GM21619 (cell line): ENCODE measurements around the gene SMYD3.

Source experiments
- ATAC-seq: cut with Tn5 transposase; IDR thresholded peaks from one replicate; pipeline ENCODE4 v1.9.1; 2021; ENCODE audit not compliant: unreplicated experiment

The SMYD3 gene

GRCh38 chr1:246417813-246418564, 89.1 kb downstream of the SMYD3 start:
- ATAC-seq: peak; percentile 68

DNA sequence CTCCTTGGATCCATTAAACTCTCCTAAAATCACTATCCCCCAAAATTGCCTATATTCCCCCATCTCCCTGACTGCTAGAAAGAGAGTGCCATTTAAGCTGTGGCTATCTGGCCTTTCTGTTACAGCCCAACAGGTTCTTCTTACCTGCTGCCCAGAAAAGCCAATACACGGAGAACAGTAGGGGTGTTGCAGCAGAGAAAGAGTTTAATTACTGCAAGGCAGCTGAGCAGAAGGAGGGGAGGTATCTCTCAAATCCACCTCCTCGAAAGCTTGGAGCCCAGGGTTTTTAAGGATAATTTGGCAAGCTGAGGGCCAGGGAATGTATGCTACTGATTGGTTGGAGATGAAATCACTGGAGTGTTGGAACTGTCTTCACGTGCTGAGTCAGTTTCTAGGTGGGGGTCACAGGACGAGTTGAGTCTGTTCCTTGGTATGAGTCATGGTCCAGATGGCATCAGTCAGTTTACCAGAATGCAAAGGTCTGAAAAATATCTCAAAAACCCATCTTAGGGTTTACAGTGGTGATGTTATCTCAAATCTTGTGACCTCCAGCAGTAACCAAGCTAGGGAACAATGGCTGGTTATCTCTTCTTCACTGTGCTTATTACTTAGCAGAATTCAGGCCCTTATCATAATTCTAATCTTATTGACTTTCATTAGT, 89.8 kb downstream of the SMYD3 start:
- peak; percentile 24 for ATAC-seq

DNA sequence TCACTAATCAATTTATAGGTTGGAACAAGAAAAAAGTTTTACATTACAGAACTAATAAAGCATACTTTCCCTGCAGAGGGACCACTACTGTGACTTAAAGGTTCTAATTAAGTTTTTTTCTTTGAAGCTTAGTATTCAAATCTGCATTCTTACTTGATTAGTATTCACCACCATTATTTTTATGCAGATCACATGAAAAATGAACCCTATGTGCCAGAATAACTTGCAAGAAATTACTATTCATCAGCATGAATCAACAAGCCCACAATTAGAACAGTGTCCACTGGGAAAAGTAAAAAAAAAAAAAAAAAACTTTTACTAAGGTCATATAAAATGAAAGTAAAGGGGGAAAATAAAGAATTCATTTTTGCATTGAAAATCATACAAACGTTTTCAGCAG, 90.8 kb downstream of the SMYD3 start:
- ATAC-seq: no peak

DNA sequence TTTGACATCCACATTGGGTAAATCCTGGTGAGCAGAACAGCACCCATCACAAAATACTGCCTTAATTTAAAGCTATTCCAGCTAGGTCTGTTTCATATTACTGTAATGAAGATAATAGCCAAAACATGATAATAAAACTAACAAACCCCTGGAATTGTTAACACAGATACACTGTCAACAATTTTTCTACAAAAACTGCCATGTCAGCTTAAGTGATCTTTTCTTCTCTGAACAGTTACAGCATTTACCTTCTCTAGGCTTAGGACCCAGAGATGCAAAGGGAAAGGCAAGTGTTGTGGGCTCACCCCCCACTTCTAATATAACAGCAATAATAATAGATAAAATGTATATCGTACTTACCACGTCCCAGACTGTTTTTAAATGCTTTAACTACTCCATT, 92.1 kb downstream of the SMYD3 start:
- ATAC-seq: no peak

GRCh38 chr1:246413430-246413829, 93.6 kb downstream of the SMYD3 start:
- no peak for ATAC-seq

GRCh38 chr1:246404078-246404477, 103.0 kb downstream of the SMYD3 start:
- no peak for ATAC-seq

GRCh38 chr1:246398126-246398813, 108.8 kb downstream of the SMYD3 start:
- ATAC-seq: no peak

DNA sequence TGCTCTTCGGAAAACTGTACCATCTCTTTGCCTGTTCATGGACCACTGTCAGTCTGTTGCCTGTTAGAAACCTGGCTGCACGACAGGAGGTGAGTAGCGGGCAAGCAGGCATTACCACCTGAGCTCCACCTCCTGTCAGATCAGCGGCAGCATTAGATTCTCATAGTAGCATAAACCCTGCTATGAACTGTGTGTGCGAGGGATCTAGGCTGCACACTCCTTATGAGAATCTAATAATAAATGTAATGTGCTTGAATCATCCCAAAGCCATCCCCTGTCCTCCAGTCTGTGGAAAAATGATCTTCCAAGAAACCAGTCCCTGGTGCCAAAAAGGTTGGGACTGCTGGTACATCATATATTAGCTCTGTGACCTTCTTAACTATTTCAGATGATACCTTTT, 110.0 kb downstream of the SMYD3 start:
- no peak for ATAC-seq

GRCh38 chr1:246396322-246396721, 110.8 kb downstream of the SMYD3 start:
- no peak for ATAC-seq

GRCh38 chr1:246394121-246394520, 113.0 kb downstream of the SMYD3 start:
- ATAC-seq: no peak

- ATAC-seq: no peak
These were observed 116.2 kb downstream of the SMYD3 start for GRCh38 chr1:246390855-246391254.

- no peak for ATAC-seq
These were observed 122.5 kb downstream of the SMYD3 start for GRCh38 chr1:246384616-246385015.

DNA sequence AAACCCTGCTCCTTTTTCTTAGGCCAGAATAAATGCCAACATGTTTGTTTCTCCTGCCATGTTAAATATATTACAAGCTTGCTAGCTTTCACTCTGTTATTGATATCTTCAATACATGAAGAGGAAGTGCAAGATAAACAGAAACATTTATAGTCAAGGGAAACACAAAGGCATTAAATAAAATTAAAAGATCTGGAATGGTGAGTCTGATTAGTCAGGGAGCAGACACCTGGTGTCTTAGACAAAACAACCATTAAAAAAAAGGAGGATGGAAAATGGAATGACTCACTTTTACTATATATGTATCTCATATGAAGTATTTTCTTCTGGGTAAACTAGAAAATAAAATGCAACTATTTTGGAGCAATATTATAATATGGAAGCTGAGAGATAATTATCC, 123.3 kb downstream of the SMYD3 start:
- ATAC-seq: no peak

DNA sequence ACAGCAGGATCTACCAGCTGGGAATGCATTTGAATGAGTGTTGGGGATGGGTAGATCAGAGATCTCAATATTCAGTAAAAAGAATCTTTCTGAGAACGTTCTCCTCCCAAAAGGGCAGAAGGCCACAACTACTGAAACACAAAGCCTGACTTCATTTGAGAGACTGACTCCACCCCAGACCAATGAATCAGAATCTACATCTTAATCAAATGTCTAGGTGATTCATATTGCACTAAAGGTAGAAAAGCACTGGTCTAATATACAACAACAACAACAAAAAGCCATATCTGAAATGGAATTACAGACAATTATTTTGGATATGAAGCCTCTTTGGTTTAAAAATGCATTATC, 123.9 kb downstream of the SMYD3 start:
- ATAC-seq: no peak

DNA sequence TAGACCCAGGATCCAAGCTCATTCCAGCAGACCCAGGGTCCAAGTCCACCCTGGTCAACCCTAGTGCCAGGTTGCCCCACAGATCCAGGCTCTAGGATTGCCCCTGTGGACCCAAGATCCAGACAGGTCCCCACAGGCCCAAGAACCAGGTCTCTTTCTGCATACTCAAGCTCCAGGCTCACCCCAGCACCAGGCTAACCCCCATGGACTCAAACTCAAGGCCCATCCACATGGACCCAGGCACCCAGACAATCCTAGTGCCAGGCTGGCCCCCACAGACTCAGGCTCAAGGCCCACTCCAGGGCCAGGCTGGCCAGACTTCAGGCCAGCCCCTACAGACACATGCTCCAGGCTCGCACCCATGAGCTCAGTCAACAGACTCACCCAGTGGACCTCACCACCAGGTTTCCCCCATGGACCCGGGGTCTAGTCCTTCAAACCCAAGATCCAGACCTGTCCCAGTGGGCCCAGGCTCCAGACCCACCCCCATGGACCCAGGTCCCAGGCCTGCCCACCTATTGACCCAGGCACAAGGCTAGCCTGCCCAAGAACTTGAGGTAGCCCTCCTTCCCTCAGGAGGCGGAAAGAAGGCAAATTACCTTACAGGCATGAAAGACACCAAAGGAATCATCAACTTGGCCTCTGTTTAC, 124.4 kb downstream of the SMYD3 start:
- no peak for ATAC-seq

- ATAC-seq: no peak
These were observed 125.6 kb downstream of the SMYD3 start for GRCh38 chr1:246381452-246381851.

GRCh38 chr1:246377625-246378153, 129.4 kb downstream of the SMYD3 start:
- no peak for ATAC-seq

DNA sequence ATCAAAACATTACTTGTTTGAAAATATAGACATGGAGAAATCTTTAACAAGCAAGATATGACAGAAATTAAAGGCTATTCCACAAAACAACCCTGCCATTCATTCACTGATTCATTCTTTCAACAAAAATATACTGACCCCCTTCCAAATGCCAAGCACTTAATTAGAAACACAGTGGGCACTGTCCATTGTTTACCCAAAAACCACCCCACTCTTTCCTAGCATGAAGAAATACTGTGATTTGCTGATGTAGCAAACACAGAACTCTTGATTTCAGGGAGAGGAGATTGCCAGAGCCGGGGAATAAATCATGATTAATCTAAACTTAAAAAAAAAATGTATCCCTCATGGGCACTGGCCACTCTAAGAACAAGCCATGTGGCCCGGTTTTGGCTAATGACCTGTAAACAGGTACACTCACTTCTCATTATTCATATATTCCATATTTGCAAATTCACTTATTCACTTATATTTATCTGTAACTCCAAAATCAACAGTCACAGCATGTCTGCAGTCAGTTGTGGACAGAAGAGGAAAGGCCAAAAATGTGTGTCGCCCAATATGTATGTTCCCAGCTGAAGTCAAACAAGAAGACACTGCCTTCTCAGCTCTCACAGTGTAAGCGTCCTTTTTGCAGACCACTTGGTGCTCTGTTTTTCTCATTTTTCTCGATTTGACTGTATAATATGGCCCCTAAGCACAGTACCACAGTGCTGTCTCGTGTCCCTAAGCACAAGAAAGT, 133.1 kb downstream of the SMYD3 start:
- no peak for ATAC-seq

GRCh38 chr1:246372559-246372958, 134.5 kb downstream of the SMYD3 start:
- ATAC-seq: no peak

GRCh38 chr1:246367041-246367440, 140.0 kb downstream of the SMYD3 start:
- no peak for ATAC-seq

GRCh38 chr1:246365708-246366107, 141.4 kb downstream of the SMYD3 start:
- no peak for ATAC-seq
